NCI-H2196 (cell line): ENCODE data around the gene GLT1D1.

Experiments used
- DNase-seq: peaks from one replicate; lab custom pipeline; 2025; ENCODE audit not compliant: unreplicated experiment; lab: John Stamatoyannopoulos, UW

Gene GLT1D1

DNA sequence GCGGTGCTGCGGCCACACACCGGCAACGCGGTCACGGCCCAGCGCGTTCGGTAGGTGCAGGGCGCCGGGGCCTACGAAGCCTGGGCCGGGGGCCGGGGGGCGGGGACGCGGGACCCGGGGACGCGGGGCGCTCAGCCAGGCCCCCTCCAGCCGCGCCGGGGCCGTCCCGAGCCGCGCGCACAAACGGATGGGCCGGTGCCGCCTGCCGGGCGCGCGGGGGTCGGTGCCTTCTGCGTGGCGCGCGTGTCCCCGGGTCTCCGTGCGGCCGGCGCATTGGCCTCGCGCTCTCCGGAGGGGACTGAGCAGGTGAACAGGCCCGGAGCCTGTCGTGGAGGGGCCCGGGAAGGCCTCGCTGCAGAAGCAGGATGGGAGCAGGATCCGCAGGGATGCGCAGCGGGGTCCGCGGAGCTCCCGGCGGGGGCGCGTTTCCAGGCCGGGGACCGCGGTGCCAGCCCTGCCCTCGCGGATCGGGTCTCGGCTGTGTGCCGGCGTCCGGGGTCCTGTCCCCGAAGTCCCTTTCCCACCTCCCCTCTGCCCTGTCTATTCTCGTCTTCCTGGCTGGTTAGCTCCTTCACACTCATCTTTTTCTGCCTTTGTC, 421 bp downstream of the GLT1D1 start:
- no peak for DNase-seq

DNA sequence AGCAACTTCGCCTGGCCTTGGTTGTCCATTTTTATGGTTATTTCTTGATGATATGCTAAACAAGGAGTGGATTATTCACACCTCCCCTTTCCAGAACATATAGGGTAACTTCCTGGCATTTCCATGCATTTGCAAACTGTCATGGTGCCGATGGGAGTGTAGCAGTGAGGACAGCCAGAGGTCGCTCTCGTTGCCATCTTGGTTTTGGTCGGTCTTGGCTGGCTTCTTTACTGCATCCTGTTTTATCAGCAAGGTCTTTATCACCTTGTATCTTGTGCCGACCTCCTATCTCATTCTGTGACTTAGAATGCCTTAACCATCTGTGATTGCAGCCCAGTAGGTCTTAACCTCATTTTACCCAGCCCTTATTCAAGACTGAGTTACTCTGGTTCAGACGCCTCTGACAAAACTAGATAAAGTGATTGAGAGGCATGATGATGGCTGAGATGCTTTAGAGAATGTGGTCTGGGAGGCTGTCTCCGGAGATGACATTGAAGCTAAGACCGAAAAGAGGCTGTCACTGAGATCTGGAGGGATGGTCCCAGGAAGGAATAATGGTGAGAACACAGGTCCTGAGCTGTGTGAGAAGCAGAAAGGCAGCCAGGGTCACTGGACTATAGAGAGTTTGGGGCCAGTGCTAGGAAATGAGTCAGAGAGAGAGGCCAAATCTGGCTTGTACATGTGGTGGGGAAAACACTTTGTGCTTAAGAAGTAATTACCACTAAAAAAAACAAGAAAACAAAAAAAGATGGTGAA, 2.9 kb downstream of the GLT1D1 start:
- no peak for DNase-seq

DNA sequence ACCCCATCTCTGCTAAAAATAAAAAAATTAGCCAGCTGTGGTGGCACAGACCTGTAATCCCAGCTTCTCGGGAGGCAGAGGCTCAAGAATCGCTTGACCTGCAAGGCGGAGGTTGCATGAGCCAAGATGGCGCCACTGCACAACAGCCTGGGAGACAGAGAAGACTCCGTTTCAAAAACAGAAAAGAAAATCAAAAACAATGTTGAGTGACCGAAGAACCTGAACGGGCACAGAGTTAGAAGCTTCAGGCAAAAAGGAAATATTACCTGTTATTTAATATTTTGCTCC, 3.5 kb downstream of the GLT1D1 start:
- no peak for DNase-seq

DNA sequence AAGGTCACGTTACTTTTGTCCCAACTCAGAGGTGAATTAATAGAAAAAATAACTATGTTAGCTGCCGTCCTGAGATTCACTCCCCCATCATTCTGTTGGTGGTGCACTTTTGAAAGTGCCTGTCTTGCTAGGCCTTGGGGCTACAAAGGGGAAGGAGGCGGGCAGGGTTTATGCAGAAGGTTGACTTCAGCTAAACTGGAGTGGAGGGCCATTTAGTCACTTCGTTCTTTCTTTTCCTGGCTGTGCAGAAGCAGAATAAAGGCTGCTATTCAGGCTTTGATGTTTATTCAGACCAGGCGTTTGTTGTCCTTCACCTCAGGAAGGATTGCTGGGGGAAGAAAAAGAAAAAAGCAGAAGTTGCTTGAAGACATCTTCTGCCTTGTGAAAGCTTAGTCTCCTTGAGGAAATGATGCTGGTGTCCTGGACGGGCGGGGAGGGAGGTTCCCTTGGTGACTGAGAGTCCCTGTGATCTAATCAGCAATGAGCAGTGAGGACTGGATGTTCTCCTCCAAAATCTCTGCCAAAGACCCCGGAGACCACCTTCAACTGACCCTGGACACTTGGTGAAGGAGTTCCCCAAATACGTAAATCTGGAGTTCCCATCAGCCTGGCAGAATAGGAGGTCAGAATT, 4.0 kb downstream of the GLT1D1 start:
- no peak for DNase-seq

DNA sequence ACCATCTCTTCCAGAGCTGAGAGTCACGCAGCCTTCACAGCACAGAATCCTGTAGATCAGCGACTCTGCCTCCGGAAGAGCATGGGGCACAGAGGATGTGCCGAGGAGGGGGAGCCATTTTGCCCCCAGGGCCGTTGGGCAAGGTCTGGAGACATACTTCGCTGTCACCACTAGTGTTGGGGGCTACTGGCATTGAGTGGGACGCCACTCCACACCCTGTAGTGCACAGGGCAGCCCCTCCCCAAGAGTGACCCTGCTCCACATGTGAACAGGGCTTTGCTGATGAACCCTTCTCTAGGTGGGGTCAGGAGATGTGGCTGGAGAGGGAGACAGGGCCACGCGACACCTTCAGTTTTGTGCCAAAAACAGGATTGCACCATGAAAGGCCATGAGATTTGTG, 6.0 kb downstream of the GLT1D1 start:
- no peak for DNase-seq

DNA sequence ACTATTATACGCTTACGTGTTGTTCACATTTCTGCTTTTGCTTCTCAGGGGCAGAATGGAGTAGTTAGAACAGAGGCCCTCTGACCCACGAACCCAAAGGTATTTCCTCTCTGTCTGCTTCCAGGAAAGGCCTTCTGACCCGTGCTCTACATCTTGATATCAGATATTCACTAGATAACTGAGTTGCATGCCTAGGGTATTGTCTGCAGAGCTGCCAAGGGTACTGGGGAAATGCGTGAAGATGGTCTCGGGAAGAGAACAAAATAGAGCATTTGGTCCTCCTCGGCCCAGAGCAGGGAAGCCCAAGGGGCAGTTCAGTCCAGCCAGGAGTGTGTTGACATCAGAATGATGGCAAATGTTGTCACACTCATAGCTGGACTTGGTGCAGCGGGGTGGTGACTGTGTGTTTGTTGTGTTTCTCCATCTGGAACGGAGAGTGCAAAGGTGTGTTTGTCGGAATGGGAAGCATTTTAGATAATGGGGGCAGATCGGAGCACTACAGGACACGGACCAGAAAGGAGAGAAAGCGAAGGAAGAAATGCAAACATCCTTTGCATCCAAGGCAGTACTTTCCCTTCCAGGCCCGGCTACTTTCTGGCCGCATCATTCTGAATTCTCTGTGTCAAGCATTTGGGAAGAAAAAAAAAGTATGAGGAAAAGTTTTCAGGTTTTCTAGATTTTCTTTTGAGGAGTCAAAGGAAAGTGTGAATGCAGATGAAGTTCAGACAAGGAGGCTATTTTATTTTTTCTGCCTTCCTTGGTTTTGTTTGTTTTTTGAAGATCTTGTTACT, 8.1 kb downstream of the GLT1D1 start:
- no peak for DNase-seq

DNA sequence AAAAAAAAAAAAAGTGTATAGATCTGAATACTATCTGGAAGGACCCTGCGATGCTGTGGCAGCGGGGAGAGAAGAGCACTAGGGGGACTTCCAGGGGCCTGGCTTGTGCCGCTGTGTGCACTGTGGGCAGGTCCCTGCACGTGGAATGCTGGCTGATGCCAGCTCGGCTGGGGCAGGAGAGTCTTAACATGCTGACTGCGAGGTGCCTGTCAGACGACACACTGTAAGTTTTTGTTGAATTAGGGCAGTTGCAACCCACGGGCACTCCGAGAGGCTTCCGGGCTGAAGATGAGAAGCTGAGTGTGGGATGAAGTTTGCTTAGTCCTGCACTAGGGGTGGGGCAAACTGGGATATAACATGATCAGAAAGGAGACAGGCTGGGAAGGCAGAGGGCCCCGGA, 10.7 kb downstream of the GLT1D1 start:
- no peak for DNase-seq

DNA sequence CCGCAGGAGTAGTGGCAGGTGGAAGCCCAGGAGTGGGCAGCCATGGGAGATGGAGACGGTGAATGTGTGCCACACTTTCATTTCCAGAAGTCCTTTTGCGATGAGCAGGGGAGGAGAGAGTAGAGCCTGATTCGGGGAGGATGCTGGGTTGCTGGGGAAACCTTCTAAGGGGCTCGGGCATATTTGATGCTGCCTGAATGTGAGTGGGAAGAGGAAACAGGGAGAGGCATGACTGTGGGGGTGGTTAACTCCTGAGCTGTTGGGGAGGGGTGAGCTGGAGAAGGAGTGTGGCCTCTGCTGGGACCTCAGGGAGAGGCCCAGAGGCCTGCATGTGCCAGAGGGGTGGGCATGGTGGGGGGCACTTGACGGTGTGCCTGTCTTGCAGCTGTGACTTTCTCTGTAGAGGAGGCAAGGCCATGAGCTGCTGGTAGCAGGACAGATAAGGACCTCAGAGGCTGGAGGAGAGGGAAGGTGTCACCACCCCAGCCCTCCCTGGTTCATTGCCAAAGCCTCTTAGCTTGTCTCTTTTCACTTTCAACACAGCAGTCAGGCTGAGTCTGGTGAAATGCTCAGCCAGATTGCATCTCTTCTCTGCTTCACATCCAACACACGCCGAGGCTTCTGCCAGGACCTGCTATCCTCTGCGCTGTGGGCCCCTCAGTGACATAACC, 11.4 kb downstream of the GLT1D1 start:
- DNase-seq = no peak

DNA sequence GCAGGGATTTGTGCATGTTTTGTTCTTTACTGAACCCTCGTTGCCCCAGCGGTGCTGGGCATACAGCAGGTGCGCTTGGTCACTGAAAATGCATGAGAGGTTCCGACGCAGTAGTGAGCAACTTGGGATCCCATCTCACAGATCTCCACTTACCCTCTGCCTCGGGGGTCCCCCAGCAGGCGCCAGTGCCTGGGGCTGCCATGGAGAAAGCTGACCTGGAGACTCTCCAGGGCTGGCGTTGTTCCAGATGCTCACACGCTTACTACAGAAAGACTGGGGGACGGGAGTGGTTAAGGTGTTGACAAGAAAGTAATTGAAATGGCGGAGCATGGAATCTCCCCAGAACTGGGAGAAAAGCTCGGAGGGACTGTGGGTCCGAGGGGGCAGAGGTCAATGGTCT, 14.2 kb downstream of the GLT1D1 start:
- DNase-seq = no peak

DNA sequence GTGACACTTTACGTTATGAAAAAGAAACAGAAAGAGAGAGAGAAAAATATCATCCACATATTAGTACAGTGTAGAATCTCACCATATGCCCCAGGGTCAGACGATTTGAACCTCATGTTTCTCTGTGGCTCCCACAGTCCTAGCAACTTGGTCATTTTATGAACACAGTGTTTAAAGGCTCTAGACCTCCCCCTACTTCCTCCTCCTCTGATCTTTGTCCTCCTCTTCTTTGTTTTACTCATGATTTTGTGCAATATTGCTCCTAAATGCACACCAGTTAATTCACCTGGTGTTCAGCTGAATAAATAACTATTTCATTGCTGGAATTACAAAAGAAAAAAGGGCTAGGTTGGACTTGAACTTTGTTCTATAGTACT, 18.2 kb downstream of the GLT1D1 start:
- DNase-seq = no peak

DNA sequence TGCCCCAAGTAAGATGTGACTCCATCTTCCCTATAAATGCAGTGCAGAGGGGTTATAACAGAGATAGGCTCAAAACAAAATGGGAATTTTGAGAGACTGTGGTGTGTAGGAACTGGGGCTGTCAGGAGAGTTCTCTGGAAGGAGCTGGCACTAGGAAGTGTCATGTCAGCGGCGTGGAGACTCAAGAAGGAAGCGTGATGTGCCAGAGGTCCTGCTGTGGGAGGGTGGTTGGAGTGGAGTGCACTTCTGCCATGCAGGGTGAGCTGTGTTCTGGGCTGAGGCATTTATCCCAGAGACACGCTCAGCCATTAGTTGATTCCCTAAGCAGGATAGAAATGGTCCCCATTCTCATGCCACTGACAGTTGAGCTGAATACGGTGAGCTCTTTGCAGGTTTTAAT, 19.0 kb downstream of the GLT1D1 start:
- no peak for DNase-seq

DNA sequence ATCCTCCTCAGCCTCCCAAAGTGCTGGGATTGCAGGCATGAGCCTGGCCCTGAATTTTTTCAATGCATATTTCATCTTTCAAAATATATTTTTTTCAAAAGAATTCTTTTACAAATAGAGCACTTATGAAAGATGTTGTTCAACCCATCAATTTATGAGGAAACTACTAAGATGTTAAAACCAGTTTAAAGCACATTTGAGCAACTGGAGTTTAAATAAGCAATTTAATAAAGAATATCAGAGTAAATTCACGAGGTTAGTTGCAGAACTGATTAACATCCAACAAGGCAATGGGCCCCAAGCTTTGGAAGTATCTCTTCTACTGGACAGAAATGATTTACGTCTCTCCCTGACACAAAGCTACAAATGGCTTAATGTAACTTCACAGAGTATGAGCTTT, 23.3 kb downstream of the GLT1D1 start:
- DNase-seq = no peak

DNA sequence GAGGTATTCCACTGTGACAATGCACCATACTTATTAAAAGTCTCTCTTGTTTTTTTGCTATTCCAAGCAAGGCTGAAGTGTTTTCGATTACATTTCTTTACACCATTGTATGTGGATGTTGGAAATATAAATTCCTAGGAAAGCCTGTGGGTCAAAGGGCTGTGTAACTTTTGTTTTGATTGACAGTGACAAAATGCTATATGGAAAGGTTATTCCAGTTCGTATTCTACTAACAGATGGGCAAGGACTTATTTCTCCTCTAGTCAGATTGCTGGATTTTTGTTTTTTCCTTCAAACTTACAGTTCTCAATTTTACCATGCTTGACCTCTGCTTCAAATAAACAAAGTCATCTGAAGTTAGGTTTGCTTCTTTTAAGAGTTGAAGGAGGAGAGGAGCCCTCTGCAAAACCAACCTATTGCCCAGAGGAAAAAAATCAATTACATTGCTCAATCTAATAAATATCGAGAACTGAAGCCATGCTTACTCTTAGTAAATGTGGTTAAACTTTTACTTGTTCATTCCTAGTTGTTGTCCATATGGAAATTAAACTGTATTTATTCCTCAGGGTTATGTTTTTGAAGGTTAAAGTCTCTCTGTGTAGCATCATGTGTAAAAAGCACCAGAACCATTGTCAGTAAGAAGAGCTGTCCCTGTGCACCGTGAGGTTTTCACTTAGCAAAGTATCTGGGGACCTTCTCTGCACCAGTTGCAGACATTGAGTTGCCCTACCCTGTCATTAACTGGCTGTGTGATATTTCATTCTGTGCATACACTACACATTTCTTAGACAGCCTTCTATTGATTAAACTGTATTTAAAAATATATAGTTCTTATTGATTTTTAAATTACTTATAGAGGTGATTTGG, 26.9 kb downstream of the GLT1D1 start:
- DNase-seq = no peak

DNA sequence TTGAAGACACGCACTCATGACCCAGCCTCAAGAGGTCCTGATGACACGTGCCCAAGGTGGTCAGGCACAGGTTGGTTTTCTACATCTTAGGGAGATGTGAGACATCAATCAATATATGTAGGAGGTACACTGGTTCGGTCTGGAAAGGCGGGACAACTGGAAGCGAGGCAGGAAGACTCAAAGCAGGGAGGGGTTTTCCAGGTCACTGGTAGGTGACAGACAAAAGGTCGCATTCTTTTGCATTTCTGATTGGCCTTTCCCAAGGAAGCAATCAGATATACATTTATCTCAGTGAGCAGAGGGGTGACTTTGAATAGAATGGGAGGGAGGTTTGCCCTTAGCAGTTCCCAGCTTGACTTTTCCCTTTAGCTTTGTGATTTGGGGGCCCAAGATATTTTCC, 38.6 kb downstream of the GLT1D1 start:
- no peak for DNase-seq

DNA sequence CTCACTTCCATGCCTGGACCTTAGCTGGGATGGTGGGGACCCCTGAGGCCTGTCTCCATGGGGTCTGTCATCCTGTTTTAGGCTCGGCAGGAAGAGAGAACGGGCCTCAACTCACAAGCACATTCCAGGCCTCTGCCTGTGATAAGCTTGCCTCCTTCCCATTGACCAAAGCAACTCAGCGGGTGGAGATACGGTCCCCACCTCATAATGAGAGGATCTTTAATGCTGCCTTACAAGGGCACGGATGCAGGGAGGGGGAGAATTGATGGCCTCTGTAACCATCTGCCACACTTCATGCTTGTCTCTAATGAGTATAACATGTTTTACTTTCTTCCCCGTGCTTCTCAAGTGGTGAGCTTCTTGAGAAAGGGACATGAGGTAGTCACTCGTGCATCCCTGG, 50.0 kb downstream of the GLT1D1 start:
- DNase-seq = no peak

DNA sequence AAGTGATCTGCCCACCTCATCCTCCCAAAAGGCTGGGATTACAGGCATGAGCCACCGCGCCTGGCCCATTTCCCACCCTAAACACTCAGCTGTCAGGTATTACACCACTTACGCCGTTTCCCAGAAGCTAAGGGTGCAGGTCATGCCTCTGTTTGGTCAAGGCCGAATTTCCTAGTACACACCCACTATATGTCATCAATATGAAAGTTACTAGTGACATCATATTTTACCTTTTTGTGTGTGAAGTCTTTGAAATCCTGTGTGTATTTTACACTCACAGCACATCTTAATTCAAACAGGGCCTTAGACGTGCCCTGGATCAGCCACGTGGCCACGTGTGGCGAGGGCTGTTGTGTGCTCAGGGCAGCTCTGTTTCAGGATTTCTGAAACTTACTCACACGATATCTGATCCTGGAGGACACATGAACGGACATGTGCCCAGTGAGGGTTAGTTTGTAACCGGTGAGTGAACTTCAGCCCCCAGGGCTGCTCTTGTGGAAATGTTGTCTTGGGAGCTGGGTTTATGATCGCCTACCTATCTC, 51.8 kb downstream of the GLT1D1 start:
- no peak for DNase-seq

DNA sequence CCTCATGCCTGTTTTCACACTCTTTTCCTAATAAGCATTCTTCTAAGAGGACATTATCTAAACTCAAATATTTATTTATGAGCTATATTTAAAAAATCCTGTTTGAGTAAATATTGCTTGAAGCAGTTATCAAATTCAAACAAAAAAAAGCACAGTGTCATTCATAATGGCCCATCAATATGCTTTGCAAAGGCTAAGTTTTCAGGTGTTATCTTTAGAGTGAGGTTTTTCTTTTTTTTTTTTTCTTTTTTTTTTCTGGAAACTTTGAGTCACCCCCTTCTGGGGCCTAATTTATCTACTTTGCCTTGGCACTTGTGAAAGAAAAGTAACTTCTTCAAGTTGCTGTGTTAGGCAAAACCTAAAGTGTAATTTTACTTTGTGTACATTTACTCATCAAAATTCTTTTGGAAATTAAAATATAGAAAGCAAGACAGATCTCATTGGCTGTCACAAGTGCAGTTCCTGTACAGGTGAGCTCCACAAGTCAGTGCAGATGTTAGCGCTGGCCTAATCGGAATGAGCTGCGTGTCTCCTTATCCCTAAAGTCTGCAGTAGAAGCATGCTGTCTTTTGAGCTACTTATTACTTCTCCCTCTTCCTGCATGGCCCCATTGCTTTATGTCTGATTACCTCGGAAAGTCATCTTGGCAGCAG, 53.3 kb downstream of the GLT1D1 start:
- DNase-seq = no peak

DNA sequence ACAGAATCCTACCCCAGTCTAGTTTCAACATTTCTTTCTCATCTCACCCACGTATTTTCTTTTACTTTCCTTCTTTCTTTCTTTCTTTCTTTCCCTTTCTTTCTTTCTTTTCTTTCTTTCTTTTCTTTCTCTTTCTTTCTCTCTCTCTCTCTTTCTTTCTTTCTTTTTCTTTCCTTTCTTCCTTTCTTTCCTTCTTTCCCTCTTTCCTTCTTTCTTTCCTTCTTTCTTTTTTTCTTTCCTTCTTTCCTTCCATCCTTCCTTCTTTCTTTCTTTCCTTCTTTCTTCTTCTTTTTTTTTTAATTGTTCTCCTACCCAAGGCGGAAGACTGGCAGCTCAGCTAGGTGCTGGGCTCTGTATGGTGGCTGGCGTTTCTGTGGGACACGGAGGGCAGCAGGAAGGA, 55.0 kb downstream of the GLT1D1 start:
- DNase-seq = no peak

DNA sequence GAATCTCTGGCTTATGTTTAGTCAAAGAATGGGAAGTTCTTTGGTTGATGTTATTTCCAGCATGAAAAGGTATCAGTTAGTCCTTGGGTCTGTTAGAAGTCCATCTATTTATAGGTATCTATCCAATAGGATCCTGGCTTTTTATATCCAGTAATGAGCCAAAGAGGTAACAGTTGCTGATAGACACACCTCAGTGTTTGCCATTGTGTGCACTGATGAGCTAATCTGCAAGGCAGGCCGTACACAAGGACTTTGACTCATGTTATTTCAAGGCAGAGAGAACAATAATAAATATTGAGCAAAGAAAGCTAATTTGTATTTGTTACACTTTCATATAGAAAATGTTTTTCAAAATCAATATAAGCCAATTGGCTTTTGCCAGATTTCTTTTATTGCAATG, 56.4 kb downstream of the GLT1D1 start:
- no peak for DNase-seq

DNA sequence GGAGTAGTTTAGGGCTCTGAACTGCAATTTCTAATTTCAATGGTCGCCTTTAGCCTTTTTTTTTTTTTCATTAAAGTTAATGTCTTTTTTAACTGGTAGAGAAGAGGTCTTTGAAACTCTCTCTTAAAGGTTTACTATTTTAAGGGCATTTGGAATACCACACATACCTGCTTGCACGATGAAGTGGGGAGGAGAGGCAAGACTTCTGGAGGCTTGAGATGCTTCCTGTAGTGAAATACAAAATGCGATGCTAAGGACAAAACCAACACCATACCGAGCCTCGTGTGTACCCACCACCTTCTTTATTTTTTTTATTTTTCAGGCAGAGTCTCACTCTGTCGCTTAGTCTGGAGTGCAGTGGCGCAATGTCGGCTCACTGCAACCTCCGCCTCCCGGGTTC, 57.4 kb downstream of the GLT1D1 start:
- no peak for DNase-seq
